Psoas muscle (tissue), 8 donors: ENCODE data around the gene SPINT2. TPM values are rescaled to one million over a fixed set of nuclear protein-coding genes. Genes with fewer than 3 reads are reported as not detected.

Experiments
- ATAC-seq, 4 donors: fragments of 200-7000 bp; cut with Tn5 transposase; one replicate each; pipeline ENCODE4 v1.9.1; 2020; ENCODE audit warnings: moderate library complexity in 3 of 4, mild to moderate bottlenecking in 2 of 4
- DNase-seq, 2 donors: peaks; one replicate each; pipeline ENCODE4 v3.0.0-alpha.2; 2020
- H3K27ac ChIP-seq: fragments of 200-600 bp; one replicate; pipeline ENCODE4 v1.8.0; 2022
- H3K27me3 ChIP-seq, 3 donors: fragments of 200-600 bp in 1 of 3; one replicate each; pipeline versions ENCODE4 v1.6.1 to v1.8.0; 2013 to 2022; ENCODE audit warnings: low read length in 2 of 3, mild to moderate bottlenecking in 2 of 3, moderate library complexity in 1 of 3; ENCODE audit not compliant: insufficient read depth in 3 of 3
- H3K36me3 ChIP-seq, 2 donors: fragments of 200-600 bp in 1 of 2; one replicate each; pipeline versions ENCODE4 v1.6.1 to v1.8.0; 2013 to 2022; ENCODE audit warnings: low read depth in 1 of 2, mild to moderate bottlenecking in 1 of 2, moderate library complexity in 1 of 2; ENCODE audit not compliant: insufficient read depth in 1 of 2
- H3K4me1 ChIP-seq: fragments of 200-600 bp; one replicate; pipeline ENCODE4 v1.8.0; 2022
- H3K4me3 ChIP-seq: fragments of 200-600 bp; one replicate; pipeline ENCODE4 v1.8.0; 2022; ENCODE audit warnings: mild to moderate bottlenecking
- H3K9me3 ChIP-seq: fragments of 200-600 bp; one replicate; pipeline ENCODE4 v1.8.0; 2022
- WGBS, 3 donors: extraction: QIAGEN DNeasy Blood & Tissue Kit; methylation state at CpG; one replicate each; pipeline versions ENCODE4 v1.1.6 to v1.1.7; 2013; 5-methylcytosine and 5-hydroxymethylcytosine counted together
- intact Hi-C, 2 donors: fragments of 100-400 bp; cut with DNase I; formaldehyde crosslinking; loops; one replicate each; pipeline versions ENCODE4 v1.11.0 to v1.14.2; 2022
- polyA plus RNA-seq, 3 donors: library from polyadenylated mRNA; stranded (reverse); fragments of 200-250 nt; gene quantifications; one replicate each; pipeline ENCODE4 v1.2.3, GENCODE V29; 2013
- total RNA-seq, 4 donors: library from RNA; stranded (reverse); fragmentation: NEBNext Ultra II Directional in 2 of 4; extraction: Animal tissue kit (Norgen Biotek cat#: 25700) in 2 of 4; gene quantifications; one replicate each; pipeline versions ENCODE4 v1.2.1 to v1.2.4, GENCODE V29; 2021 to 2023
- TF ChIP-seq, protein P1 (sequence below): fragments of 200-600 bp; IDR thresholded peaks from one replicate; pipeline ENCODE4 v1.8.0; 2022; ENCODE audit warnings: antibody characterized with exemption
- donor health status: healthy with polysubstance abuse.
- donor health status: DM: no; HTN: no; CAD: no; lungs with moderate emphysema.
- donor health status: Bipolar disorder and iron deficiency.
- donor health status: healthy.
- donor health status: DM: yes; HTN: yes; CAD: no.
- donor health status: DM: no; HTN: no; CAD: no.
- donor health status: DM: no; HTN: no; CAD: no.
- donor health status: DM: yes; HTN: yes; CAD: no.

The SPINT2 gene
- total and polyA plus RNA-seq, 7 donors, result 0.49 to 2.2 (median 0.97) TPM

GRCh38 chr19:38306236-38306635 lies 41.9 kb downstream of the SPINT2 start:
- TF ChIP-seq, protein P1, sequence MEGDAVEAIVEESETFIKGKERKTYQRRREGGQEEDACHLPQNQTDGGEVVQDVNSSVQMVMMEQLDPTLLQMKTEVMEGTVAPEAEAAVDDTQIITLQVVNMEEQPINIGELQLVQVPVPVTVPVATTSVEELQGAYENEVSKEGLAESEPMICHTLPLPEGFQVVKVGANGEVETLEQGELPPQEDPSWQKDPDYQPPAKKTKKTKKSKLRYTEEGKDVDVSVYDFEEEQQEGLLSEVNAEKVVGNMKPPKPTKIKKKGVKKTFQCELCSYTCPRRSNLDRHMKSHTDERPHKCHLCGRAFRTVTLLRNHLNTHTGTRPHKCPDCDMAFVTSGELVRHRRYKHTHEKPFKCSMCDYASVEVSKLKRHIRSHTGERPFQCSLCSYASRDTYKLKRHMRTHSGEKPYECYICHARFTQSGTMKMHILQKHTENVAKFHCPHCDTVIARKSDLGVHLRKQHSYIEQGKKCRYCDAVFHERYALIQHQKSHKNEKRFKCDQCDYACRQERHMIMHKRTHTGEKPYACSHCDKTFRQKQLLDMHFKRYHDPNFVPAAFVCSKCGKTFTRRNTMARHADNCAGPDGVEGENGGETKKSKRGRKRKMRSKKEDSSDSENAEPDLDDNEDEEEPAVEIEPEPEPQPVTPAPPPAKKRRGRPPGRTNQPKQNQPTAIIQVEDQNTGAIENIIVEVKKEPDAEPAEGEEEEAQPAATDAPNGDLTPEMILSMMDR, result no peak
- WGBS, 3 donors, result 85 to 92% (median 85%) methylated on average over 3 of the region's 3 CpGs
- ATAC-seq (no peak), DNase-seq (no peak)
- Histone ChIP-seq H3K4me1 (no peaks in the 10 kb centered on the region), H3K36me3 (peaks cover 0 to 41% of the 10 kb centered on the region in 2 donors), H3K27me3 (no peaks in the 10 kb centered on the region), H3K4me3 (no peak overlapping the region), H3K9me3 (no peaks in the 10 kb centered on the region), H3K27ac (no peak overlapping the region)
- intact Hi-C loops, result no loop called here

GRCh38 chr19:38307076-38307475 lies 42.7 kb downstream of the SPINT2 start:
- TF ChIP-seq, protein P1, result no peak
- no peak for DNase-seq
- 94 to 98% (median 97%) methylated on average over 4 of the region's 4 CpGs for WGBS, 3 donors
- H3K36me3 ChIP-seq, result peaks cover 0 to 41% of the 10 kb centered on the region in 2 donors
- intact Hi-C loops, result no loop called here
- H3K4me3 ChIP-seq, result no peak overlapping the region
- no peaks in the 10 kb centered on the region for H3K4me1 ChIP-seq
- ATAC-seq, result no peak
- no peaks in the 10 kb centered on the region for H3K27me3 ChIP-seq
- no peaks in the 10 kb centered on the region for H3K9me3 ChIP-seq
- H3K27ac ChIP-seq, result no peak overlapping the region

DNA sequence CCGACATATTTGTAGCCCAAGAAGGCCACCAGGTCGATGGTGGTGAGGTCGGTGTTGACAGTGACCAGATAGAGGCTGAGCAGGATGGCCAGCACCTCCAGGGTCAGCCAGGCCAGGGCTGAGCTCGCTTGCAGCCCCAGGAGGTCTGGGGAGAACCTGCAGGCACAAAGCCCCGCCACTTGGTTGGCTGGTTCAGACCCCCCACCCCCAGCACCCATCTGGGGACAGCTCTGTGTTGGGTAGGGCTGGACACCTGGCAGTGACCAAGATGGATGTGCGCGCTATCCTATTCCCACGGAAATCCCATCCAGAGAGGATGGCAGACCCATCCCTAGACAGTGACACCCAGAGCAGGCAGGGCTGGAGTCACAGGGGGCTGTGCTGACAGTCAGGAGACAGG lies 43.2 kb downstream of the SPINT2 start:
- no peaks in the 10 kb centered on the region for H3K27me3 ChIP-seq
- H3K36me3 ChIP-seq, result peaks cover 0 to 41% of the 10 kb centered on the region in 2 donors
- intact Hi-C loops, result no loop called here
- ATAC-seq (no peak), DNase-seq (no peak)
- no peak overlapping the region for H3K27ac ChIP-seq
- TF ChIP-seq, protein P1, result no peak
- no peaks in the 10 kb centered on the region for H3K4me1 ChIP-seq
- no peak overlapping the region for H3K4me3 ChIP-seq
- 87 to 93% (median 89%) methylated on average over 8 of the region's 8 CpGs for WGBS, 3 donors
- no peaks in the 10 kb centered on the region for H3K9me3 ChIP-seq

- intact Hi-C loops, result no loop called here
- Histone ChIP-seq H3K27ac (no peak overlapping the region), H3K4me3 (no peak overlapping the region), H3K9me3 (no peaks in the 10 kb centered on the region), H3K36me3 (peaks cover 0 to 41% of the 10 kb centered on the region in 2 donors), H3K27me3 (no peaks in the 10 kb centered on the region), H3K4me1 (no peaks in the 10 kb centered on the region)
- WGBS, 3 donors, result 87 to 90% (median 89%) methylated on average over 12 of the region's 12 CpGs
- TF ChIP-seq, protein P1, result no peak
- no peak for DNase-seq
- no peak for ATAC-seq
Measured at GRCh38 chr19:38308006-38308766, 43.8 kb downstream of the SPINT2 start.
